IPS-NIHi7 (cell line): Measurements from ENCODE around the gene GPR162.

Experiments
- DNase-seq: peaks from one replicate; pipeline ENCODE4 v3.0.0; 2012; ENCODE audit warnings: mixed read lengths; ENCODE audit errors: extremely low spot score

The GPR162 gene

DNA sequence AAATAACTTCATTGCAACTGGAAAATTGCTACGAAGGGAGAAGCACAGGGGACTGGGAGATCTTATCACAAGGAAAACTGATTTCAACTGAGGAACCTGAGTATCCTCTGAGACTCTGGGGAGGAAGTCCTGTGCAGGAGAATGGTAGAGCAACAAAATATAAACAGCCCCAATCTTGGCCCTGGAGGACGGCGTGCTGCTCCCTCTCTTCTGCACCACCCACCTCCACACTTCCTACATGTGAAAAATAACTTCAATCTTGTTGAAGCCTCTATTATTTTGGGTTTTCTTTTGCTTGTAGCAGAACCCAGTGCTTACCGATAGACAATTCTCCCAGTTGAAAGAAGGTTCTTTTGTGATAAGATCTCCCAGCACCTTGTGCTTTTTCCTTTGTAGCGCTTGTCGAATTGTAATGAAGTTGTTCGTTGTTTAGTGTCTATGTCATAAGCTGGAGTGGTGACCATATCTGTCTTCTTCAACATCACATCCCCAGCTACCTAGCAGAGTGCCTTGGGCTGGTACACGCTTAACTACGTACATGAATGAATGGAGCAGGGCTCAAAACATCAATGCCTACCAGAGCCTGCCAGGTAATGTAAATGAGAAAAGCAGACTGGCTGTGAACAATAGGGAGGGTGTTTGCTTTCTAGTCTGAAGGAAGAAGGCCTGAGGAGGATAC lies 35.1 kb upstream of the GPR162 start:
- DNase-seq = no peak

DNA sequence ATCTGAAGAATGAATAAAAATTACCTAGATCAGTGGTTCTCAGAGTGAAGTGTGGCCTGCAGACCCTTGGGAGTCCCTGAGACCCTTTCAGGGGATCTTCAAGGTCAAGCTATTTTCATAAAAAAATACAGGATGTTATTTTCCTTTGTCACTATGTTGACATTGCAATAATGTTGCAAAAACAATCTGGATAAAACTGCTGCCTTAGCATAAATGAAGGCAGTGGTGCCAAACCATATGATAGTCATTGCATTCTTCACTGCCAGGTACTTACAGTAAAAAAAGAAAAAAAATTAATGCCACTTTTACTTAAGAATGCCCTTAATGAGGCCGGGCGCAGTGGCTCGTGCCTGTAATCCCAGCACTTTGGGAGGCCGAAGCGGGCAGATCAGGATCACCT lies 34.3 kb upstream of the GPR162 start:
- DNase-seq = no peak

DNA sequence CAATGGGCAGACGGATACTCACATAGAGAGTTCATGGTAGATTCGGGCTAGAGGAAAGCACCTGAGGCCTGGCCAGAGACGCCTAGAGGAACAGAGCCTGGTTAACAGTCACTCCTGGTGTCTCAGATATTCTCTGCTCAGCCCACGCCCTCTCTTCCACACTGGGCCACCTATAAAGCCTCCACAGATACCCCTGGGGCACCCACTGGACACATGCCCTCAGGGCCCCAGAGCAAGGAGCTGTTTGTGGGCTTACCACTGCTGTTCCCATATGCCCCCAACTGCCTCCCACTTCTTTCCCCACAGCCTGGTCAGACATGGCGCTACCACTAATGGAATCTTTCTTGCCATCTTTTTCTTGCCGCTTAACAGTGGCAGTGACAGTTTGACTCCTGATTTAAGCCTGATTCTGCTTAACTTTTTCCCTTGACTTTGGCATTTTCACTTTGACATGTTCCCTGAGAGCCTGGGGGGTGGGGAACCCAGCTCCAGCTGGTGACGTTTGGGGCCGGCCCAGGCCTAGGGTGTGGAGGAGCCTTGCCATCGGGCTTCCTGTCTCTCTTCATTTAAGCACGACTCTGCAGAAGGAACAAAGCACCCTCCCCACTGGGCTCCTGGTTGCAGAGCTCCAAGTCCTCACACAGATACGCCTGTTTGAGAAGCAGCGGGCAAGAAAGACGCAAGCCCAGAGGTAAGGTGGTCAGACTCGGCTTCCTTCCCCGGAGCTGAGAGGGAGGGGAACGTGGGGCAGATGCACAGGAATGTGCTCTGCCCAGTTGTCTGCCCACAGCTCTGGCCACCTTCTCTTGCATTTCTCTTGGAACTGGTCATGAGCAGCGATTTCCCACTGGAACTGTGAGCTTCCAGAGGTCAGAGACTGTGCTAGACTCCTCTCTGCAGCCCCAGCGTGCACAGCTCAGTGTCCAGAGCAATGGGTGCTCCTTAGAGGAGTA lies 32.4 kb upstream of the GPR162 start, which contains the start of gene CD4:
TSS of gene CD4 (plus strand) at position 557 of the 953 bp plus-strand sequence. CDS start 10,611 bp downstream, outside the sequence.
- no peak for DNase-seq

DNA sequence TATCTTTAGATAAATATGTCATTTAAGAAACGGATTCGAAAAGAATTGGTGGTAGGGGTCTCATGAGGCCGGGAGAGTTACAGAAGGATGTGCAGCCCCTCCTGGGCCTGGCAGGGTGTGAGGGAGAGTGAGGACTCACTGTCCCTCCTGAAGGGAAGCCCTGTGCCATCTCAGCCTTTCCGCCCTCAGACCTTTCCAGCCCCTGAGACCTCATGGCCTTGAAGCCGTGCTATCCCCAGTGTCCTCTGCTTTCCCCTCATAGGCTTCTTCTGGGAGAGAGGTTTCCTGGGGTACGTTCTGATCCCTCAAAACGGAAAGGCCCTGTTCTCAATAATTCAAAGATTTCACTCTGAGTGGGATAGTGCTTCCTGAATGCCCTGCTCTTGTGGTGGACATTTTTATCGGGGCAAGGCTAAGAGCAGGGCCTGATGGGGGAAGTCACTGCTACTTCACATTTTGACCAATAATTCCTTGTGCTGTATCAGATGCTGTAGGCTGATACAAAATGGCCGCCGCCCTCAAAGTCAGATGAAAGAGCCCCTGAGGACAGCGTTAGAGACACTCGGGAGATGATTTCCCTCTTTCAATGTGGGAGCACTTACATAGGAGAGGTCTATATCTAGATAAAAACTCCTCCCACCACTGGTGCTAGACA lies 31.0 kb upstream of the GPR162 start:
- DNase-seq = no peak

DNA sequence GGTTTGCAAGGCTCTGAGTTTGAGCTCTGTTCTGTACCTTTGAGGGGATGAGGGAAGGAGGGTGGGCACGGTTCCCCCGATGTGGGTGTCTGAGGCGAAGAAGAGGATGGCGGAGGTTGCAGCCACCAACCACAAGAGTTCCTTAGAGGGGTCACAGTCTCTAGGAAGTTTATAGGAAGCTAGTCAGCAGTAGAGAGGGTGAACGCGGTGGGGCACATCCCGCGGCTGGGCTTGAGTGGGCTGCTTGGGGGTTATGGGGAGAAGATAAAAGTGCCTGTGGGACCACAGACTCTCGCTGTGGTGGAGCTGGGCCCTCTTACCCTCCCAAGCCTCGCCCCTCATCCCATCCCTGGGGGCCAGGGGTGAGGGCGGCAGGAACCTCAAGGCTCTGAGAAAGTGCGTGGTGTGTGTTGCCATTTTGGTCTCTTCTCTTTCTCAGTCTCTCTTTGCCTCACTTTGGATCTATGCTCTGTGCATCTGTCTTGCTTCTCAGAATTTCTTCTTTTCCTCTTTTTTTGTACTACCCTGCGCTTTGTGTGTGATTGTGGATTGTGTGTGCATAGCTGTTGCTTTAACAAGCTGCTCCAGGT lies 29.6 kb upstream of the GPR162 start:
- DNase-seq = no peak

DNA sequence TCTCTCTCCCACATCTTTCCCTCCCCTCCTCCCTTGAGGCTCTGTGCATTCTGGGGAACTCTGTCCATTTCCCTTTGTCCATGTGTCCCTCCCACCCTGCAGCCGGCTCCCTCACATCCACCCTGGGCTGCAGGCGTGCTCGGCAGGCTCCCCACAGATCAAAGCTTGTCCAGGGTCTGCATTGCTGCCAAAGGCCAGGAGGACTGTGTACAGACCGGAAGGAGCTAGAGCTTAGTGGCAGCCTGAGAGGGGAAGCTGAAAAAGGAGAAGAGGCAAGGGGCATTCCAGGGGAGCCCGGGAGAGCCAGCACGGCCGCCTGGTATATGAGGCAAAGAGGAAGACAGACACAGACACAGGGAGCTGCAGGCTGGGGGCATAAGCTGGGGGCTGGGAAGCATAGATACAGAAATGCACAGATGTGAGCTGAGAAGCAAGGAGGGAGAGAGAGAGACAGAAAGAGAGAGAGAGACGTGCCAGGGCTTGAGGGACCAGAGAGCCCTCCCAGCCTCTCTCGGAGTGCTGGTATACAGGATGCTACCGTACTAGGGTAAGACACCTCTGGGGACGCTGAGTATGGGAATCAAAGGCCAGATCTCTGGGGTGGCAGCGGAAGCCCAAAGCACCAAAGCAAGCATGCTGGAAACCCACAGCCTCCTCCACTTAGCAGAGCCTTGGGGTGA lies 29.0 kb upstream of the GPR162 start:
- no peak for DNase-seq

DNA sequence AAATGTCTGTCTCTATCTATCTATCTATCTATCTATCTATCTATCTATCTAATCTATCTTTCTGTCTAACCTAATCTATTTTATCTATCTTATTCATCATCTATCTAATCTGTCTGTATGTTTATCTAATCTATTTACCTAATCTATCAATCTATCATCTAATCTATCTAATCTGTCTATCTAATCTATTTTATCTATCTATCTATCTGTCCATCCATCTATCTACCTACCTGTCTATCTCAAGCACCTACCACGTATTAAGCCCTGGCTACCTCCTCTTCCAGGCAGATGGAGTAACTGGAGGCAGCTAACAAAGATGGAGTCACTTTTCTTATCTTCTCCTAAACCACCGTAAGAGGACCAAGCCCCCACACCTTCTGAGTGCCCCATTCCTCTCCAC lies 26.5 kb upstream of the GPR162 start:
- no peak for DNase-seq

DNA sequence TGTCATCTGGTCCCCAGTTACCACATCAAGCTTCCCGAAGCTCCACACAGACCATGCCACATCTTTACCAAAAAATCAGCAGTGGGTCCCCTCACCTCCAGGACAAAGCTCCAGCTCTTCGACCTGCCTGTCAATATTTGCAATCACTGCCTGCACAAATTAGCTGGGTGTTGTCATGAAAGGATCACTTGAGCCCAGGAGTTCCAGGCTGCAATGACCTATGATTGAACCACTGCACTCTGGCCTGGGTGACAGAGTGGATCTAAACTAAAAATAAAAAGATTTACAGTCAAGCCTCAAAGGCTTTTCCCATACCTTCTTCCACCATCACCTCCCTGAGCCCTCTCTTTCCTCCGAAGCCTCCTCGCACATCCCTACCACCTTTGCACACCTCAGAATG lies 25.0 kb upstream of the GPR162 start:
- no peak for DNase-seq

DNA sequence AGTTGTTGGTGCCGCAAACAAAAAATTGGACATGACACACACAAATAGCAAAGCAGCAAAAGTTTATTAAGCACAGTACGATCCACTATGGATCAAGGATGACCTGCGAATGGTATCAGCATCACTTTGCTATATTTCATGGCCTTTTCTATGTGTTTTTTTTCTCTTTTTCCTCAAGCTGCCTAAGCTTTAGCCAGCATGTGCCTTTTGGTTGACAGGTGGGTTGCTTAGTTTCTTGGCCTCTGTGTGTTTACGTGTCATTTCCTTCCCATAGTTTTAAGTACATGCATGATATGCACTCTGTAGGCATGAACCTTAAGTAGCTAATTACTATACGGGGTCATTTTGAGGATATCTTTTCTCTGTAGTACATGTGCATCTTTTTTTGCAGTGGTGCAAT lies 22.5 kb upstream of the GPR162 start:
- DNase-seq = no peak

DNA sequence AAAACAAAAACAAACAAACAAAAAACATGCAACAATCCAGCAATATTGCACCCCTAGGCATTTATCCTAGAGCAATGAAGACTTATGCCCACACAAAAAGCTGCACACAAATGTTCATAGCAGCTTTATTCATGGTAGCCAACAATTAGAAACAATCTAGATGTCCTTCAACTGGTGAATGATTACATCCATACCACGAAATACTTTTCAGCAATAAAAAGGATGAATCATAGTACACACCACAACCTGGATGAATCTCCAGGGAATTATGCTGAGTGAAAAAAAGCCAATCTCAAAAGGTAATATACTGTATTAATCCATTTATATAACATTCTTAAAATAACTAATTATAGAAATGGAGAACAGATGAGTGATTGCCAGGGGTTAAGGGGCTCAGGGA lies 14.5 kb upstream of the GPR162 start:
- DNase-seq = no peak

DNA sequence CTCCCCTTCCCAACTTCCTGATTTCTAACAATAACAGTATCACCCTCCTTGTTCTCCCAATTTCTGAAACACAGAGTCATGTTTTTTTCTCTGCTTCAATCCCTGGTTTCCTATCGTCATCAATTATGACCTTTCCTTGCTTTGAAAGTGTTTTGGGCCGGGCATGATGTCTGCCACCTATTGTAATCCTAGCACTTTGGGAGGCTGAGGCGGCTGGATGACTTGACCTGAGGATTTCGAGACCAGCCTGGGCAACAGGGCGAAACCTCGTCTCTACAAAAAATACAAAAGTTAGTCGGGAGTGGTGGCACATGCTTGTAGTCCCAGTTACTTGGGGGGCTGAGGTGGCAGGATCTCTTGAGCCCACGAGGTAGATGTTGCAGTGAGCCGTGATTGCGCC lies 12.6 kb upstream of the GPR162 start:
- no peak for DNase-seq

DNA sequence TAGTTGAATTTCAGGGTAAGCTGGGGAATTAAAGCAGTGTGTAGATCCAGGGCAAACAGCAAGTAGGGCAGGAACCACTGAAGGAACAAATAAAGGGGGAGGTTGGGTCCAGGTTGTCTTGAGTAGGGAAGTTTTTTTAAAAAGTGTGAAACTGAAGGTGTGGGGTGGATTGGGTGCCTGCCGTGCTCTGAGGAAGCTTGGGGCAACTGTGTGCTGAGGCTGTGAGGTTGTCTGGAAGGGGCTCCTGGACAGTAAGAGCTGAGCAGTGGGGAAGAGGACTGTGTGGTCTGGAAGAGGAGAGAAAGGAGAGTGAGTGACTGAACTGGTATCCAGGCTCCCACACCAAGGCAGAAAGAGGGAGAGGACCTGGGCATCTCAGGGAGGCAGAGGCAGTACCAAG lies 10.9 kb upstream of the GPR162 start:
- DNase-seq = no peak

DNA sequence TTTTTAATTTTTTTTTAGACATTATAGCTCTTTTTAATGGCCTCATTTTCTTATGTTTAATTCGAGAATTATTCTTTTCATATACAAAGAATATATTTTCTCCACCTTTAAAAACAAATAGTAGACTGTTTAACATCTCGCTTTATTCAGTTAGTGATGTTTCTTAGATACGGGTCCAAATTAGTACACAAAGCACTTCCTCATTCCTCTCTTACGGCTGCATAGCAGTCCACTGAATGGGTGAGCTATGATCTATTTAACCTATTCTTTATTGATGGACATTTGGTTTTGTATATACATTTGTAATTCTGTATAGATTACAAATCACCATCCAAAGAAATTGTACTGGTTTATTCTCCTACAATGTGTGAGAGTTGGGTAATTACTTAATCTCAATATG lies 8.3 kb upstream of the GPR162 start:
- DNase-seq = no peak

DNA sequence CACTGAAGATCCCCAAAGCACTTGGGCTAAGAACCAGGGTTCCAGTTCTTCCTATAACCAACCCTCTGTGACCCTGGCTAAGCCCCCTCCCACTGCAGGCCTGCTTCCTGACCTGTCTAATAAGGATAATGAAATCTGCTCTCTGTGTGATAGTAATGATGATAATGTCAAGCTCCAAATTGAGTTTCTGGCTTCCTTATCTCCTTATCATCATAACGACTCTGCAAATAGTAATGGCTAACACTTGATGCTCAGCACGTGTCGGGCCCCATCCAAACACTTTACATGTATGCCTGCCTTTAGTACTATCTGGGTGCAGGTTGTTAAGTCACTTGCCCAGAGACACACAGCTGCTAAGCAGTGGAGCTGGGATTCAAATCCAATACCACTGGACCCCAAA lies 5.0 kb upstream of the GPR162 start:
- DNase-seq = no peak

DNA sequence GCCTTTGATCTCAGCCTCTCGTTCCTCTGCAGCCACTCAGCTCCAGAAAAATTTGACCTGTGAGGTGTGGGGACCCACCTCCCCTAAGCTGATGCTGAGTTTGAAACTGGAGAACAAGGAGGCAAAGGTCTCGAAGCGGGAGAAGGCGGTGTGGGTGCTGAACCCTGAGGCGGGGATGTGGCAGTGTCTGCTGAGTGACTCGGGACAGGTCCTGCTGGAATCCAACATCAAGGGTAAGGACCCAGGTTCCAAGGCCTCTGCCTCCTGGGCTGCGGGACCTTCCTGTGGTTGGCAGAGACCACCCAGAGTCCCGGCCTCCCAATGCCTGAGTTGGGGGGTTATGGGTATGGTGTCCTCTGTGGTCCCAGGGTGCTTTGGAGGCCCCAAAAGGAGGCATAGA lies 4.5 kb upstream of the GPR162 start:
- DNase-seq = no peak

DNA sequence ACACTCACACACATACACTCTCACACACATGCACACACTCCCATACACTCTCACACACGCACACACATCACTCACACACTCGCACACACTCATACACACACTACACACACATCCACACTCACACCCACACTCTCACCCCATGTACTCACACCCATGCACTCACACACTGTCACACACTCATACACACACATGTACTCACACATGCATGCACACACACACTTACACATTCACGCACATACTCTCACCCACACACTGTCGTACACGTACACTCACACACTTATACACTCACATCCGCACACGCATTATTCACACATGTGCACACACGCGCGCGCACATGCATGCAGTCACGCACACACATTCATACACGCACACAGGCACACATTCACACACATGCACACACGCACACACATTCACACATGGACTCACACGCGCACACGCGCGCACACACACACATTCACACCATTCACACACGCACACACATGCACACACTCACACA lies 3.9 kb upstream of the GPR162 start:
- no peak for DNase-seq

DNA sequence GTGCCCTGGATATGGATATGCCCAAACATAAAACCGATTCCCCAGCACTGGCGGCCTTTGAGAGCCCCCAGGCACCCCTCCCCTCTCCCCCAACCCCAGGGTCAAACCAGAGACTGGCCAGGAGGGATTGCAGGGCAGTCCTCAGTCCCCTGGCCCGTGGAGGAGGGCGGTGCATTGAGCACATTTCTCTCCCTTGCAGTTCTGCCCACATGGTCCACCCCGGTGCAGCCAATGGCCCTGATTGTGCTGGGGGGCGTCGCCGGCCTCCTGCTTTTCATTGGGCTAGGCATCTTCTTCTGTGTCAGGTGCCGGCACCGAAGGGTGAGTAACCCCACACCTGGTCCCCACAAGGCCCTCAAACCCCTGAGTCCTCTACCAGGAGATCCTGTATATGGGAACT lies 3.4 kb upstream of the GPR162 start:
- DNase-seq = peak; percentile 60

DNA sequence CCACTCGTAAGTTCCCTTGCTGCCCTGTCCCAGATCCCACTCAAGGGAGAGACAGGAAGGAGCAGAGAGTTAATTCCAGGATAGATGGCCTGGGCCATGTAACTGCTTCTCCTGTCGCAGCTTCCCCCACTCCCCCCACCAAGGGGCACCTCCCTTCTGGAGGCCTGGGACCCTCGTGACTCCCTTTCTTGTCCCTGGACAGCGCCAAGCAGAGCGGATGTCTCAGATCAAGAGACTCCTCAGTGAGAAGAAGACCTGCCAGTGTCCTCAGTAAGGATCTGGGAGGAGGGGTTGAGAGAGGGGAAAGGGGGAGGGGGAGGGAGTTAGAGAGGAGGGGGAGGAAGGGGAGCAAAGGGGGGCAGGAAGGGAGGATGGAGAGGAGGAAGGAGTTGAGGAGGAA lies 3.0 kb upstream of the GPR162 start:
- no peak for DNase-seq

DNA sequence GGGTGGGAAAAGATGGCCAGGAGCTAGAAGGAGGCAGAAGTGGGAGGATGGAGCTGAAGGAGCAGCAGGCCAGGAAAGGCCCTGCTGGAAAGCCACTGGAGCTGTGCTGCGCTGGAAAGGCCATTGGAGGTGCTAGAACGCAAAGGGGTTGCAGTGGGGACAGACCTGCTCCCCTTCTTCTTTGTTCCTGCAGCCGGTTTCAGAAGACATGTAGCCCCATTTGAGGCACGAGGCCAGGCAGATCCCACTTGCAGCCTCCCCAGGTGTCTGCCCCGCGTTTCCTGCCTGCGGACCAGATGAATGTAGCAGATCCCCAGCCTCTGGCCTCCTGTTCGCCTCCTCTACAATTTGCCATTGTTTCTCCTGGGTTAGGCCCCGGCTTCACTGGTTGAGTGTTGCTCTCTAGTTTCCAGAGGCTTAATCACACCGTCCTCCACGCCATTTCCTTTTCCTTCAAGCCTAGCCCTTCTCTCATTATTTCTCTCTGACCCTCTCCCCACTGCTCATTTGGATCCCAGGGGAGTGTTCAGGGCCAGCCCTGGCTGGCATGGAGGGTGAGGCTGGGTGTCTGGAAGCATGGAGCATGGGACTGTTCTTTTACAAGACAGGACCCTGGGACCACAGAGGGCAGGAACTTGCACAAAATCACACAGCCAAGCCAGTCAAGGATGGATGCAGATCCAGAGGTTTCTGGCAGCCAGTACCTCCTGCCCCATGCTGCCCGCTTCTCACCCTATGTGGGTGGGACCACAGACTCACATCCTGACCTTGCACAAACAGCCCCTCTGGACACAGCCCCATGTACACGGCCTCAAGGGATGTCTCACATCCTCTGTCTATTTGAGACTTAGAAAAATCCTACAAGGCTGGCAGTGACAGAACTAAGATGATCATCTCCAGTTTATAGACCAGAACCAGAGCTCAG lies 2.3 kb upstream of the GPR162 start:
- no peak for DNase-seq

DNA sequence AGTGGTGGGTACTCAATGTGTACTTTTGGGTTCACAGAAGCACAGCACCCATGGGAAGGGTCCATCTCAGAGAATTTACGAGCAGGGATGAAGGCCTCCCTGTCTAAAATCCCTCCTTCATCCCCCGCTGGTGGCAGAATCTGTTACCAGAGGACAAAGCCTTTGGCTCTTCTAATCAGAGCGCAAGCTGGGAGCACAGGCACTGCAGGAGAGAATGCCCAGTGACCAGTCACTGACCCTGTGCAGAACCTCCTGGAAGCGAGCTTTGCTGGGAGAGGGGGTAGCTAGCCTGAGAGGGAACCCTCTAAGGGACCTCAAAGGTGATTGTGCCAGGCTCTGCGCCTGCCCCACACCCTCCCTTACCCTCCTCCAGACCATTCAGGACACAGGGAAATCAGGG lies 1.5 kb upstream of the GPR162 start:
- no peak for DNase-seq
